ENCODE results near the gene LRPAP1. TPM values are rescaled to one million over a fixed set of nuclear protein-coding genes. Genes with fewer than 3 reads are reported as not detected.

Gene LRPAP1
- total and polyA plus RNA-seq, 2 donors (not counting 1 experiment from before 2014, with no cell fraction given): 64.6 to 86.8 TPM

DNA sequence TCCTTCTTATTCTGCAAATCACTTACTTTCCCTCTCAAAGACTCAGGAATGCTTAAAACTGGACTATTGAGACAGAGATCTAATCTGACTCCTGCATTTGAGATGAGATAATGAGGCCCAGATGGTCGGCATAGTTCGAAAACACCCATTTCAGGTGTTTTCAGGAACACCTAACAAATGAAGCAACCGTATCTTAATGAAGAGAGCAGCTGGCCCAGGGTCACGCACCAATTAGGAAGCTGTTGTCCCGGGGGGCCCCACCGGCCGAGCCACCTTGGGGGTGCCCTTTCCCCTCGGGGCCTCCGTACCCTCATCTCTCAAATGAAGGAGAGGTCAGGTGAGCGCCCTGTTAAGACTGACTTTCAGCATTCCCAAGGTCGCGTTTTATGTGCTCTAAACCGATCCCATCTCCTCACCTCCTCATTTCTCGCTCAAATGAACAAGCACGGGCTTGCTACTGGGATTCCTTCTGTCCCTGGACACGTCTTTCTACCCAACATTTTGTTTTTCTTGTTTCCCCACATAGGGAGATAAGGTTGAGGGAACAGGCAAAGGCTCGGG lies 824 bp downstream of the LRPAP1 start:
- peaks cover 0 to 9% (median 0%) of the 10 kb centered on the region in 3 donors for H3K9me3 ChIP-seq (ENCODE audit: control extremely low read depth in 1 of 3, control insufficient read depth in 2 of 3, insufficient read depth in 1 of 3, low read length in 2 of 3)
- peaks cover 5% of the 10 kb centered on the region for H3K27me3 Mint-ChIP-seq
- H3K79me2 ChIP-seq (ENCODE audit: control insufficient read depth, insufficient read depth, low read length): peaks cover 81% of the 10 kb centered on the region
- TF ChIP-seq, protein P1, sequence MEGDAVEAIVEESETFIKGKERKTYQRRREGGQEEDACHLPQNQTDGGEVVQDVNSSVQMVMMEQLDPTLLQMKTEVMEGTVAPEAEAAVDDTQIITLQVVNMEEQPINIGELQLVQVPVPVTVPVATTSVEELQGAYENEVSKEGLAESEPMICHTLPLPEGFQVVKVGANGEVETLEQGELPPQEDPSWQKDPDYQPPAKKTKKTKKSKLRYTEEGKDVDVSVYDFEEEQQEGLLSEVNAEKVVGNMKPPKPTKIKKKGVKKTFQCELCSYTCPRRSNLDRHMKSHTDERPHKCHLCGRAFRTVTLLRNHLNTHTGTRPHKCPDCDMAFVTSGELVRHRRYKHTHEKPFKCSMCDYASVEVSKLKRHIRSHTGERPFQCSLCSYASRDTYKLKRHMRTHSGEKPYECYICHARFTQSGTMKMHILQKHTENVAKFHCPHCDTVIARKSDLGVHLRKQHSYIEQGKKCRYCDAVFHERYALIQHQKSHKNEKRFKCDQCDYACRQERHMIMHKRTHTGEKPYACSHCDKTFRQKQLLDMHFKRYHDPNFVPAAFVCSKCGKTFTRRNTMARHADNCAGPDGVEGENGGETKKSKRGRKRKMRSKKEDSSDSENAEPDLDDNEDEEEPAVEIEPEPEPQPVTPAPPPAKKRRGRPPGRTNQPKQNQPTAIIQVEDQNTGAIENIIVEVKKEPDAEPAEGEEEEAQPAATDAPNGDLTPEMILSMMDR (IDR thresholded peaks at IDR 0.05): no peak
- TF ChIP-seq EZH2 (IDR thresholded peaks at IDR 0.05; ENCODE audit: borderline replicate concordance, insufficient read depth, low read depth, low read length, poor library complexity, severe bottlenecking): no peak
- no peak for ATAC-seq (ENCODE audit: low read depth)
- peak overlapping the region; percentile 70 to 98 (median 85) for H3K4me3 ChIP-seq (ENCODE audit: control extremely low read depth in 1 of 5, extremely low read depth in 1 of 5, insufficient read depth in 1 of 5, low read depth in 2 of 5, low read length in 4 of 5)
- peaks cover 0 to 3% (median 0%) of the 10 kb centered on the region in 4 experiments for H3K27me3 ChIP-seq (replicated peaks in 1 of 4; ENCODE audit: control extremely low read depth in 1 of 4, control insufficient read depth in 3 of 4, insufficient read depth in 4 of 4, low read length in 3 of 4)
- H3K27ac ChIP-seq (ENCODE audit: low read length in 2 of 2): peak overlapping the region in 1 of 2 donors; percentile 76
- peak overlapping the region; percentile 100 for H3K4me3 Mint-ChIP-seq
- peaks cover 56% of the 10 kb centered on the region for H4K20me1 ChIP-seq (ENCODE audit: control insufficient read depth, insufficient read depth, low read length, poor library complexity, severe bottlenecking)
- no peak for DNase-seq
- H3K36me3 ChIP-seq (replicated peaks in 1 of 2; ENCODE audit: control extremely low read depth in 1 of 2, control insufficient read depth in 1 of 2, extremely low read depth in 1 of 2, insufficient read depth in 2 of 2, low read length in 1 of 2): peaks cover 0 to 23% of the 10 kb centered on the region in 2 experiments
- peaks cover 29 to 46% of the 10 kb centered on the region in 2 donors for H3K4me1 ChIP-seq (ENCODE audit: control insufficient read depth in 2 of 2, insufficient read depth in 2 of 2, low read length in 2 of 2)
- POLR2A ChIA-PET: interaction anchor here (2.0 kb wide), 1 partner anchor 46 kb away, joined by 6 read pairs; no protein-coding TSS in a partner anchor
- CTCF ChIA-PET: no interaction called here
- peaks cover 43% of the 10 kb centered on the region for H3K4me1 Mint-ChIP-seq
- intact Hi-C loops (cut with micrococcal nuclease): loop anchor here (10.0 kb wide), 1 partner anchor 763 kb away; the partner anchor contains the start of genes LYAR and ZBTB49
- peak overlapping the region; percentile 62 for H3K27ac Mint-ChIP-seq
- peak overlapping the region; percentile 98 for H2AFZ ChIP-seq (ENCODE audit: insufficient read depth, low read depth, low read length, poor library complexity, severe bottlenecking)
- no peaks in the 10 kb centered on the region for H3K9me3 Mint-ChIP-seq (ENCODE audit: insufficient read depth)
- peak overlapping the region; percentile 92 for H3K4me2 ChIP-seq (replicated peaks; ENCODE audit: low read depth, low read length, poor library complexity, severe bottlenecking)
- WGBS (ENCODE audit: insufficient coverage): 19% methylated on average over 14 of the region's 17 CpGs
- peak overlapping the region; percentile 96 for H3K9ac ChIP-seq (ENCODE audit: low read length)

DNA sequence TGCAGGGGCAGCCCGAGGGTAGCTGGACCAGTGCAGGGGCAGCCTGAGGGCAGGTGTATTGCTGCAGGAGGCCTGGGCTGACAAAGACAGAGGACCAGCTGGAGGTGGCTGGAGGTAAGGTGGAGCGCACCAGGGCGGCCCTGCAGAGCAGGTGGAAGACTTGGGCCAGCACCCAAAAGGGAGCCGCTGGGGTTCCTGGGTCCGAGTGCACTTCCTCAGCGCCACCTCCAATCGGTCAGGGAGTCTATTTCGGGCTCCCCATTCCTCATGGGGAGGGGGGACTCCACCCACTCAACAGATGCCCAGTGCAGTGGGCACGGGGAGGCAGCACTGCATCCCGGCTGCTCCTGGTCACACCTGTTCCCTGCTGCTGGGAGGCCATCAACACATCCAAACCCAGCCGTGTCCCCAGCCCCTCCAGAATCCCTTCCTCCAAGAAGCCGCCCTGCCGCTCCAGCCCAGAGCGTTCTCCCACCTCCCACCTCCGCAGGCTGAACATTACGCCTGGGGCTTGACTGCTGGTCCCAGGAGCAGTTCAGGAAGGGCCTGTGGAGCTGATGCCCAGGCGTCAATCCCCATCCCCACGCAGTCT lies 1.5 kb downstream of the LRPAP1 start:
- DNase-seq (peak; percentile 10), ATAC-seq (ENCODE audit: low read depth) (no peak)
- Histone ChIP-seq H4K20me1 (ENCODE audit: control insufficient read depth, insufficient read depth, low read length, poor library complexity, severe bottlenecking) (peaks cover 63% of the 10 kb centered on the region), H3K4me3 (ENCODE audit: control extremely low read depth in 1 of 5, extremely low read depth in 1 of 5, insufficient read depth in 1 of 5, low read depth in 2 of 5, low read length in 4 of 5) (peak overlapping the region in 3 of 5 experiments; percentile 76 to 98 (median 92)), H3K27me3 (replicated peaks in 1 of 4; ENCODE audit: control extremely low read depth in 1 of 4, control insufficient read depth in 3 of 4, insufficient read depth in 4 of 4, low read length in 3 of 4) (peaks cover 0 to under 1% (median 0%) of the 10 kb centered on the region in 4 experiments), H3K27ac (ENCODE audit: low read length in 2 of 2) (no peak overlapping the region), H3K4me1 (ENCODE audit: control insufficient read depth in 2 of 2, insufficient read depth in 2 of 2, low read length in 2 of 2) (peaks cover 29 to 46% of the 10 kb centered on the region in 2 donors), H3K9ac (ENCODE audit: low read length) (peak overlapping the region; percentile 96), H2AFZ (ENCODE audit: insufficient read depth, low read depth, low read length, poor library complexity, severe bottlenecking) (no peak overlapping the region), H3K79me2 (ENCODE audit: control insufficient read depth, insufficient read depth, low read length) (peaks cover 87% of the 10 kb centered on the region), H3K4me2 (replicated peaks; ENCODE audit: low read depth, low read length, poor library complexity, severe bottlenecking) (peak overlapping the region; percentile 92), H3K9me3 (ENCODE audit: control extremely low read depth in 1 of 3, control insufficient read depth in 2 of 3, insufficient read depth in 1 of 3, low read length in 2 of 3) (peaks cover 0 to 3% (median 0%) of the 10 kb centered on the region in 3 donors), H3K36me3 (replicated peaks in 1 of 2; ENCODE audit: control extremely low read depth in 1 of 2, control insufficient read depth in 1 of 2, extremely low read depth in 1 of 2, insufficient read depth in 2 of 2, low read length in 1 of 2) (peaks cover 0 to 23% of the 10 kb centered on the region in 2 experiments)
- Mint-ChIP-seq H3K9me3 (ENCODE audit: insufficient read depth) (no peaks in the 10 kb centered on the region), H3K4me3 (peak overlapping the region; percentile 100), H3K27ac (no peak overlapping the region), H3K27me3 (peaks cover 5% of the 10 kb centered on the region), H3K4me1 (peaks cover 43% of the 10 kb centered on the region)
- ChIA-PET POLR2A (interaction anchor here (2.0 kb wide), 1 partner anchor 46 kb away, joined by 6 read pairs; no protein-coding TSS in a partner anchor), CTCF (no interaction called here)
- intact Hi-C loops (cut with micrococcal nuclease): loop anchor here (10.0 kb wide), 1 partner anchor 764 kb away; the partner anchor contains the start of genes LYAR and ZBTB49
- TF ChIP-seq, protein P1 (IDR thresholded peaks at IDR 0.05): no peak
- no peak for TF ChIP-seq EZH2 (IDR thresholded peaks at IDR 0.05; ENCODE audit: borderline replicate concordance, insufficient read depth, low read depth, low read length, poor library complexity, severe bottlenecking)
- WGBS (ENCODE audit: insufficient coverage): 94% methylated on average over 18 of the region's 18 CpGs
